ENCODE measurements around the gene AGAP1. TPM values are rescaled to one million over a fixed set of nuclear protein-coding genes. Genes with fewer than 3 reads are reported as not detected.

Gene AGAP1
- polyA plus RNA-seq, 2 of the 4 experiments (the other 2 are of a cell fraction): 20.2 to 21.9 TPM

- DNase-seq (ENCODE audit: low read depth in 1 of 2, low spot score in 1 of 2): no peak
- ChIA-PET CTCF (interaction anchor here (1.3 to 2.1 kb wide), 2 partner anchors 16 to 386 kb away, joined by 9 to 13 read pairs; no protein-coding TSS in a partner anchor), POLR2A (no interaction called here)
- Histone ChIP-seq H3K9me3 (no peaks in the 10 kb centered on the region), H3K27ac (no peak overlapping the region), H3K4me3 (no peak overlapping the region), H3K4me1 (peaks cover 9% of the 10 kb centered on the region; the same call in 2 of the 3 replicates), H3K4me2 (no peak overlapping the region)
- no peak for TF ChIP-seq NR3C1 (IDR thresholded peaks at IDR 0.05)
- 91% methylated on average over 18 of the region's 18 CpGs for WGBS (ENCODE audit: missing lambda C conversion rate)
- ATAC-seq: no peak
- no peak for FAIRE-seq
Observed at GRCh38 chr2:236164925-236165841, 671.3 kb downstream of the AGAP1 start.

GRCh38 chr2:236165842-236166795 is 672.3 kb downstream of the AGAP1 start:
- ATAC-seq (no peak), FAIRE-seq (no peak), DNase-seq (ENCODE audit: low read depth in 1 of 2, low spot score in 1 of 2) (no peak)
- Histone ChIP-seq H3K9me3 (no peaks in the 10 kb centered on the region), H3K4me3 (peak overlapping the region; percentile 73; the same call in 1 of the 3 replicates), H3K4me1 (peaks cover 9% of the 10 kb centered on the region; the same call in 2 of the 3 replicates), H3K4me2 (peak overlapping the region; percentile 89), H3K27ac (peak overlapping the region in 1 of 2 experiments; percentile 92; a peak in 1 of 6 replicates)
- TF ChIP-seq MYC (IDR thresholded peaks at IDR 0.05; ENCODE audit: borderline replicate concordance, low read length): no peak
- no peak for TF ChIP-seq NR3C1 (IDR thresholded peaks at IDR 0.05)
- TF ChIP-seq EHF (CRISPR knock-in tag; IDR thresholded peaks at IDR 0.05): no peak
- TF ChIP-seq SMC3 (IDR thresholded peaks at IDR 0.05): no peak
- no peak for TF ChIP-seq MAZ (IDR thresholded peaks at IDR 0.05; ENCODE audit: borderline replicate concordance, low read depth, low read length)
- TF ChIP-seq CHD2 (IDR thresholded peaks at IDR 0.05; ENCODE audit: low read length, partially characterized antibody): no peak
- TF ChIP-seq ATOH8 (CRISPR knock-in tag; IDR thresholded peaks at IDR 0.05; ENCODE audit: low read depth): no peak
- no peak for TF ChIP-seq ZFP36 (IDR thresholded peaks at IDR 0.05; ENCODE audit: borderline replicate concordance, partially characterized antibody)
- no peak for TF ChIP-seq EP300 (IDR thresholded peaks at IDR 0.05)
- TF ChIP-seq PHF8 (IDR thresholded peaks at IDR 0.05; ENCODE audit: borderline replicate concordance, low read depth): no peak
- no peak for TF ChIP-seq ZC3H11A (IDR thresholded peaks at IDR 0.05)
- TF ChIP-seq HDAC2 (IDR thresholded peaks at IDR 0.05): no peak
- no peak for TF ChIP-seq ZSCAN20 (CRISPR knock-in tag; IDR thresholded peaks at IDR 0.05)
- TF ChIP-seq NPAS2 (CRISPR knock-in tag; IDR thresholded peaks at IDR 0.05; ENCODE audit: borderline replicate concordance): no peak
- no peak for TF ChIP-seq POLR2AphosphoS2 (conservative IDR thresholded peaks at IDR 0.05; ENCODE audit: low read length)
- no peak for TF ChIP-seq ESRRA (IDR thresholded peaks at IDR 0.05; ENCODE audit: borderline replicate concordance, low read length)
- no peak for TF ChIP-seq ELK1 (IDR thresholded peaks at IDR 0.05; ENCODE audit: low read depth, low read length)
- no peak for TF ChIP-seq BCL3 (IDR thresholded peaks at IDR 0.05)
- TF ChIP-seq JUN (IDR thresholded peaks at IDR 0.05): no peak
- TF ChIP-seq RNF2 (IDR thresholded peaks at IDR 0.05; ENCODE audit: borderline replicate concordance, low read depth): no peak
- POLR2A ChIA-PET: interaction anchor here (1.5 kb wide), 1 partner anchor 12 kb away, joined by 3 read pairs; no protein-coding TSS in a partner anchor
- 91% methylated on average over 54 of the region's 58 CpGs for WGBS (ENCODE audit: missing lambda C conversion rate)
- CTCF ChIA-PET: interaction anchor here (1.3 to 4.7 kb wide), 3 partner anchors 12 to 387 kb away, joined by 9 to 28 read pairs (median 13); no protein-coding TSS in a partner anchor

Data from A549 (cell line).